ENCODE data around the gene CANT1. TPM values are rescaled to one million over a fixed set of nuclear protein-coding genes. Genes with fewer than 3 reads are reported as not detected.

Gene CANT1
- total RNA-seq, 1 experiment from 2014 or later, result 62.5 TPM

- peak; percentile 98 for DNase-seq (ENCODE audit: unreplicated experiment)
- Mint-ChIP-seq H3K9me3 (ENCODE audit: unreplicated experiment) (no peaks in the 10 kb centered on the region), H3K27ac (ENCODE audit: low read depth, unreplicated experiment) (peak overlapping the region; percentile 95), H3K27me3 (ENCODE audit: insufficient read depth, unreplicated experiment) (peaks cover 8% of the 10 kb centered on the region), H3K4me3 (ENCODE audit: unreplicated experiment) (peak overlapping the region; percentile 24), H3K4me1 (ENCODE audit: insufficient read depth, unreplicated experiment) (peaks cover 33% of the 10 kb centered on the region), H3K36me3 (ENCODE audit: insufficient read depth, unreplicated experiment) (peaks cover 11% of the 10 kb centered on the region)
- POLR2A ChIA-PET, result interaction anchor here (0.9 to 4.3 kb wide), 3 partner anchors 12 to 189 kb away, joined by 3 to 41 read pairs (median 3); no protein-coding TSS in a partner anchor
- CTCF ChIA-PET, result interaction anchor here (0.7 to 1.7 kb wide), 2 partner anchors 10 to 19 kb away, joined by 3 to 5 read pairs; no protein-coding TSS in a partner anchor
- intact Hi-C loops (cut with micrococcal nuclease), result loop anchor here (1.0 kb wide), 1 partner anchor 10 kb away; no protein-coding TSS in a partner anchor
- TF ChIP-seq, protein P1, sequence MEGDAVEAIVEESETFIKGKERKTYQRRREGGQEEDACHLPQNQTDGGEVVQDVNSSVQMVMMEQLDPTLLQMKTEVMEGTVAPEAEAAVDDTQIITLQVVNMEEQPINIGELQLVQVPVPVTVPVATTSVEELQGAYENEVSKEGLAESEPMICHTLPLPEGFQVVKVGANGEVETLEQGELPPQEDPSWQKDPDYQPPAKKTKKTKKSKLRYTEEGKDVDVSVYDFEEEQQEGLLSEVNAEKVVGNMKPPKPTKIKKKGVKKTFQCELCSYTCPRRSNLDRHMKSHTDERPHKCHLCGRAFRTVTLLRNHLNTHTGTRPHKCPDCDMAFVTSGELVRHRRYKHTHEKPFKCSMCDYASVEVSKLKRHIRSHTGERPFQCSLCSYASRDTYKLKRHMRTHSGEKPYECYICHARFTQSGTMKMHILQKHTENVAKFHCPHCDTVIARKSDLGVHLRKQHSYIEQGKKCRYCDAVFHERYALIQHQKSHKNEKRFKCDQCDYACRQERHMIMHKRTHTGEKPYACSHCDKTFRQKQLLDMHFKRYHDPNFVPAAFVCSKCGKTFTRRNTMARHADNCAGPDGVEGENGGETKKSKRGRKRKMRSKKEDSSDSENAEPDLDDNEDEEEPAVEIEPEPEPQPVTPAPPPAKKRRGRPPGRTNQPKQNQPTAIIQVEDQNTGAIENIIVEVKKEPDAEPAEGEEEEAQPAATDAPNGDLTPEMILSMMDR (IDR thresholded peaks at IDR 0.05; ENCODE audit: unreplicated experiment), result no peak
- BruUV-seq (replicated peaks), result no TSS peak
Measured at GRCh38 chr17:79038545-79039135, 29.1 kb upstream of the CANT1 start.

GRCh38 chr17:79036596-79036995 lies 27.0 kb upstream of the CANT1 start:
- CTCF ChIA-PET, result interaction anchor here (0.7 to 6.1 kb wide), 10 partner anchors 8 to 357 kb away, joined by 3 to 29 read pairs (median 3); no protein-coding TSS in a partner anchor
- peak; percentile 93 for DNase-seq (ENCODE audit: unreplicated experiment)
- POLR2A ChIA-PET, result interaction anchor here (1.0 to 4.3 kb wide), 5 partner anchors 9 to 38 kb away, joined by 3 to 41 read pairs (median 4); partner anchors contain the start of gene ENGASE
- intact Hi-C loops (cut with micrococcal nuclease), result no loop called here
- no TSS peak for BruUV-seq (replicated peaks)
- H3K9me3 Mint-ChIP-seq (ENCODE audit: unreplicated experiment), result no peaks in the 10 kb centered on the region
- no peaks in the 10 kb centered on the region for H3K27me3 Mint-ChIP-seq (ENCODE audit: insufficient read depth, unreplicated experiment)
- TF ChIP-seq, protein P1 (IDR thresholded peaks at IDR 0.05; ENCODE audit: unreplicated experiment), result no peak
- peak overlapping the region; percentile 95 for H3K27ac Mint-ChIP-seq (ENCODE audit: low read depth, unreplicated experiment)
- H3K36me3 Mint-ChIP-seq (ENCODE audit: insufficient read depth, unreplicated experiment), result peaks cover 11% of the 10 kb centered on the region
- H3K4me3 Mint-ChIP-seq (ENCODE audit: unreplicated experiment), result peak overlapping the region; percentile 25
- peaks cover 46% of the 10 kb centered on the region for H3K4me1 Mint-ChIP-seq (ENCODE audit: insufficient read depth, unreplicated experiment)

DNA sequence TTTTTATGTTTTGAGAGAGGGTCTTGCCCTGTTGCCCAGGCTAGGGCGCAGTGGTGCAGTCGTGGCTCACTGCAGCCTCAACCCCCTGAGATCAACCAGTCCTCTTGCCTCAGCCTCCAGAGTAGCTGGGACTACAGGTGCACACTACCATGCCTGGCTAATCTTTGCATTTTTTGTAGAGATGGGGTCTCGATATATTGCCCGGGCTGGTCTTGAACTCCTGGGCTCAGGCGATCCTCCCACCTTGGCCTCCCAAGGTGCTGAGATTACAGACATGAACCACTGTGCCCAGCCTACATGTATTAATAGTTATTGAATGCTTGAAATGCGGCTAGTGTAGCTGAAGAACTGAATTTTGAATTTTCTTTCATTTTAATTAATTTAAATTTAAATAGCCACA lies 26.6 kb upstream of the CANT1 start:
- DNase-seq (ENCODE audit: unreplicated experiment), result no peak
- BruUV-seq (replicated peaks), result TSS peak; percentile 90
- CTCF ChIA-PET, result interaction anchor here (0.7 to 6.1 kb wide), 10 partner anchors 9 to 357 kb away, joined by 3 to 29 read pairs (median 3); no protein-coding TSS in a partner anchor
- peaks cover 11% of the 10 kb centered on the region for H3K36me3 Mint-ChIP-seq (ENCODE audit: insufficient read depth, unreplicated experiment)
- H3K4me3 Mint-ChIP-seq (ENCODE audit: unreplicated experiment), result no peak overlapping the region
- no peaks in the 10 kb centered on the region for H3K27me3 Mint-ChIP-seq (ENCODE audit: insufficient read depth, unreplicated experiment)
- intact Hi-C loops (cut with micrococcal nuclease), result no loop called here
- H3K9me3 Mint-ChIP-seq (ENCODE audit: unreplicated experiment), result no peaks in the 10 kb centered on the region
- H3K27ac Mint-ChIP-seq (ENCODE audit: low read depth, unreplicated experiment), result peak overlapping the region; percentile 95
- H3K4me1 Mint-ChIP-seq (ENCODE audit: insufficient read depth, unreplicated experiment), result peaks cover 46% of the 10 kb centered on the region
- POLR2A ChIA-PET, result interaction anchor here (0.6 to 4.3 kb wide), 6 partner anchors 9 to 336 kb away, joined by 3 to 41 read pairs (median 4); partner anchors contain the start of gene ENGASE
- TF ChIP-seq, protein P1 (IDR thresholded peaks at IDR 0.05; ENCODE audit: unreplicated experiment), result no peak

GRCh38 chr17:79035686-79036085 lies 26.1 kb upstream of the CANT1 start:
- TF ChIP-seq, protein P1 (IDR thresholded peaks at IDR 0.05; ENCODE audit: unreplicated experiment), result no peak
- Mint-ChIP-seq H3K27ac (ENCODE audit: low read depth, unreplicated experiment) (peak overlapping the region; percentile 54), H3K27me3 (ENCODE audit: insufficient read depth, unreplicated experiment) (no peaks in the 10 kb centered on the region), H3K9me3 (ENCODE audit: unreplicated experiment) (no peaks in the 10 kb centered on the region), H3K4me1 (ENCODE audit: insufficient read depth, unreplicated experiment) (peaks cover 42% of the 10 kb centered on the region), H3K4me3 (ENCODE audit: unreplicated experiment) (no peak overlapping the region), H3K36me3 (ENCODE audit: insufficient read depth, unreplicated experiment) (peaks cover 11% of the 10 kb centered on the region)
- intact Hi-C loops (cut with micrococcal nuclease), result no loop called here
- DNase-seq (ENCODE audit: unreplicated experiment), result no peak
- ChIA-PET POLR2A (interaction anchor here (0.6 to 4.3 kb wide), 5 partner anchors 9 to 337 kb away, joined by 3 to 41 read pairs (median 4); partner anchors contain the start of gene ENGASE), CTCF (interaction anchor here (0.7 to 6.1 kb wide), 7 partner anchors 9 to 358 kb away, joined by 3 to 29 read pairs (median 4); no protein-coding TSS in a partner anchor)
- BruUV-seq (replicated peaks), result no TSS peak

Data from MCF 10A (cell line).